ES-I3 (cell line): Measurements from ENCODE around the gene FGFR3.

Experiments used
- H3K36me3 ChIP-seq: 2 replicates; pipeline ENCODE4 v1.6.1; 2013; ENCODE audit warnings: mild to moderate bottlenecking, low read length, control low read depth, moderate library complexity; ENCODE audit not compliant: insufficient read depth
- H3K4me1 ChIP-seq: 2 replicates; pipeline ENCODE4 v1.6.1; 2013; ENCODE audit warnings: mild to moderate bottlenecking, control low read depth, low read length; ENCODE audit not compliant: insufficient read depth
- H3K9ac ChIP-seq: 2 replicates; pipeline ENCODE4 v1.6.1; 2013; ENCODE audit warnings: low read depth, mild to moderate bottlenecking, low read length, moderate library complexity
- H3K9me3 ChIP-seq: 2 replicates; pipeline ENCODE4 v1.6.1; 2013; ENCODE audit warnings: mild to moderate bottlenecking, low read length, moderate library complexity; ENCODE audit not compliant: control insufficient read depth, insufficient read depth

The FGFR3 gene

GRCh38 chr4:1784395-1784788 lies 8.7 kb upstream of the FGFR3 start:
- no peak overlapping the region for H3K9ac ChIP-seq

GRCh38 chr4:1784789-1785591 lies 8.1 kb upstream of the FGFR3 start:
- H3K4me1 ChIP-seq, result peaks cover 12% of the 10 kb centered on the region; the same call in 1 of the 2 replicates
- H3K9ac ChIP-seq, result no peak overlapping the region
- no peaks in the 10 kb centered on the region for H3K9me3 ChIP-seq
- no peaks in the 10 kb centered on the region for H3K36me3 ChIP-seq

More at GRCh38 chr4:1784395-1784788, 8.7 kb upstream of the FGFR3 start:
- no peaks in the 10 kb centered on the region for H3K9me3 ChIP-seq
- no peaks in the 10 kb centered on the region for H3K36me3 ChIP-seq
- H3K4me1 ChIP-seq, result peaks cover 15% of the 10 kb centered on the region; the same call in 1 of the 2 replicates

- H3K9me3 ChIP-seq, result no peaks in the 10 kb centered on the region
- no peaks in the 10 kb centered on the region for H3K36me3 ChIP-seq
- H3K9ac ChIP-seq, result no peak overlapping the region
- peaks cover 12% of the 10 kb centered on the region; the same call in 1 of the 2 replicates for H3K4me1 ChIP-seq
Observed at GRCh38 chr4:1785592-1785991, 7.5 kb upstream of the FGFR3 start.

- Histone ChIP-seq H3K4me1 (peaks cover 12% of the 10 kb centered on the region; the same call in 1 of the 2 replicates), H3K36me3 (no peaks in the 10 kb centered on the region), H3K9ac (no peak overlapping the region)
Observed at GRCh38 chr4:1786544-1787362, 6.3 kb upstream of the FGFR3 start.

GRCh38 chr4:1787411-1788077 lies 5.5 kb upstream of the FGFR3 start:
- H3K9ac ChIP-seq, result no peak overlapping the region
- no peaks in the 10 kb centered on the region for H3K36me3 ChIP-seq
- peaks cover 8% of the 10 kb centered on the region; the same call in 1 of the 2 replicates for H3K4me1 ChIP-seq
- no peaks in the 10 kb centered on the region for H3K9me3 ChIP-seq

More at GRCh38 chr4:1786544-1787362, 6.3 kb upstream of the FGFR3 start:
- no peaks in the 10 kb centered on the region for H3K9me3 ChIP-seq

- Histone ChIP-seq H3K36me3 (no peaks in the 10 kb centered on the region), H3K4me1 (peaks cover 8% of the 10 kb centered on the region; the same call in 1 of the 2 replicates), H3K9me3 (no peaks in the 10 kb centered on the region), H3K9ac (no peak overlapping the region)
Observed at GRCh38 chr4:1788254-1788973, 4.7 kb upstream of the FGFR3 start.

- Histone ChIP-seq H3K9ac (no peak overlapping the region), H3K9me3 (no peaks in the 10 kb centered on the region), H3K4me1 (peaks cover 8% of the 10 kb centered on the region; the same call in 1 of the 2 replicates), H3K36me3 (no peaks in the 10 kb centered on the region)
Observed at GRCh38 chr4:1789552-1789951, 3.5 kb upstream of the FGFR3 start.

GRCh38 chr4:1790005-1790404 lies 3.1 kb upstream of the FGFR3 start:
- H3K9ac ChIP-seq, result no peak overlapping the region
- peaks cover 8% of the 10 kb centered on the region; the same call in 1 of the 2 replicates for H3K4me1 ChIP-seq
- H3K9me3 ChIP-seq, result no peaks in the 10 kb centered on the region
- H3K36me3 ChIP-seq, result no peaks in the 10 kb centered on the region

GRCh38 chr4:1792158-1792831 lies 798 bp upstream of the FGFR3 start:
- Histone ChIP-seq H3K36me3 (no peaks in the 10 kb centered on the region), H3K4me1 (peaks cover 8% of the 10 kb centered on the region; the same call in 1 of the 2 replicates), H3K9ac (peak overlapping the region; percentile 56; the same call in 1 of the 2 replicates), H3K9me3 (no peaks in the 10 kb centered on the region)

GRCh38 chr4:1793496-1793840 lies 375 bp downstream of the FGFR3 start:
- no peaks in the 10 kb centered on the region; the same call in 1 of the 2 replicates for H3K4me1 ChIP-seq

GRCh38 chr4:1793940-1794808 lies 1.1 kb downstream of the FGFR3 start:
- Histone ChIP-seq H3K9me3 (no peaks in the 10 kb centered on the region), H3K9ac (peak overlapping the region; percentile 69), H3K4me1 (no peaks in the 10 kb centered on the region; the same call in 1 of the 2 replicates), H3K36me3 (no peaks in the 10 kb centered on the region)

More at GRCh38 chr4:1793496-1793840, 375 bp downstream of the FGFR3 start:
- H3K36me3 ChIP-seq, result no peaks in the 10 kb centered on the region
- H3K9me3 ChIP-seq, result no peaks in the 10 kb centered on the region
- H3K9ac ChIP-seq, result peak overlapping the region; percentile 69; the same call in 1 of the 2 replicates

- no peaks in the 10 kb centered on the region; the same call in 1 of the 2 replicates for H3K4me1 ChIP-seq
- no peaks in the 10 kb centered on the region for H3K9me3 ChIP-seq
- H3K36me3 ChIP-seq, result no peaks in the 10 kb centered on the region
- peak overlapping the region; percentile 69 for H3K9ac ChIP-seq
Observed at GRCh38 chr4:1794809-1795298, 1.8 kb downstream of the FGFR3 start.
